ENCODE measurements around the gene ARAP1.

ARAP1 gene

GRCh38 chr11:72783144-72783905, 31.1 kb upstream of the ARAP1 start:
- no peak overlapping the region for H3K4me3 ChIP-seq (ENCODE audit: control insufficient read depth, low read depth, low read length)
- no peak for DNase-seq (ENCODE audit: low read depth)
- no peak for TF ChIP-seq CTCF (conservative IDR thresholded peaks at IDR 0.05; ENCODE audit: control insufficient read depth, insufficient read depth, low read depth, low read length)

GRCh38 chr11:72782081-72782920, 30.1 kb upstream of the ARAP1 start:
- TF ChIP-seq CTCF (conservative IDR thresholded peaks at IDR 0.05; ENCODE audit: control insufficient read depth, insufficient read depth, low read depth, low read length), result no peak
- no peak for DNase-seq (ENCODE audit: low read depth)
- H3K4me3 ChIP-seq (ENCODE audit: control insufficient read depth, low read depth, low read length), result no peak overlapping the region

- no peak for DNase-seq (ENCODE audit: low read depth)
- no peak overlapping the region for H3K4me3 ChIP-seq (ENCODE audit: control insufficient read depth, low read depth, low read length)
- no peak for TF ChIP-seq CTCF (conservative IDR thresholded peaks at IDR 0.05; ENCODE audit: control insufficient read depth, insufficient read depth, low read depth, low read length)
These were observed 29.3 kb upstream of the ARAP1 start for GRCh38 chr11:72781313-72782080.

- no peak overlapping the region for H3K4me3 ChIP-seq (ENCODE audit: control insufficient read depth, low read depth, low read length)
- TF ChIP-seq CTCF (conservative IDR thresholded peaks at IDR 0.05; ENCODE audit: control insufficient read depth, insufficient read depth, low read depth, low read length), result no peak
- DNase-seq (ENCODE audit: low read depth), result no peak
These were observed 28.8 kb upstream of the ARAP1 start for GRCh38 chr11:72781063-72781312.

- no peak overlapping the region for H3K4me3 ChIP-seq (ENCODE audit: control insufficient read depth, low read depth, low read length)
- TF ChIP-seq CTCF (conservative IDR thresholded peaks at IDR 0.05; ENCODE audit: control insufficient read depth, insufficient read depth, low read depth, low read length), result no peak
- DNase-seq (ENCODE audit: low read depth), result no peak
These were observed 28.3 kb upstream of the ARAP1 start for GRCh38 chr11:72780296-72781062.

GRCh38 chr11:72779495-72780128, 27.4 kb upstream of the ARAP1 start:
- no peak for DNase-seq (ENCODE audit: low read depth)
- no peak for TF ChIP-seq CTCF (conservative IDR thresholded peaks at IDR 0.05; ENCODE audit: control insufficient read depth, insufficient read depth, low read depth, low read length)
- no peak overlapping the region for H3K4me3 ChIP-seq (ENCODE audit: control insufficient read depth, low read depth, low read length)
